Calu3 (cell line): ENCODE data around the gene RIMBP2. TPM values are rescaled to one million over a fixed set of nuclear protein-coding genes. Genes with fewer than 3 reads are reported as not detected.

ENCODE experiments used
- BruUV-seq: library from RNA; stranded (reverse); fragments of 400-500 nt; replicated peaks from 2 replicates; lab custom pipeline; 2021; lab: Mats Ljungman, UMichigan
- CTCF ChIA-PET: fragments of 300-600 bp; sonication (Branson Sonifier 250); formaldehyde crosslinking; loops from one replicate; lab custom pipeline; 2022; ENCODE audit warnings: antibody characterized with exemption; lab: Charles Lee
- DNase-seq: peaks from one replicate; pipeline ENCODE4 v3.0.0; 2022
- H3K27ac Mint-ChIP-seq: one replicate; pipeline ENCODE4 v1.8.0; 2022; ENCODE audit warnings: mixed read lengths; ENCODE audit not compliant: unreplicated experiment
- H3K27me3 Mint-ChIP-seq: one replicate; pipeline ENCODE4 v1.8.0; 2022; ENCODE audit warnings: mixed read lengths; ENCODE audit not compliant: unreplicated experiment
- H3K36me3 Mint-ChIP-seq: one replicate; pipeline ENCODE4 v1.8.0; 2022; ENCODE audit warnings: mild to moderate bottlenecking, moderate library complexity, mixed read lengths; ENCODE audit not compliant: insufficient read depth, unreplicated experiment
- H3K4me1 Mint-ChIP-seq: one replicate; pipeline ENCODE4 v1.8.0; 2022; ENCODE audit warnings: mild to moderate bottlenecking, low read depth, mixed read lengths; ENCODE audit not compliant: unreplicated experiment
- H3K4me3 Mint-ChIP-seq: one replicate; pipeline ENCODE4 v1.8.0; 2022; ENCODE audit warnings: mild to moderate bottlenecking, low read depth, moderate library complexity, mixed read lengths; ENCODE audit not compliant: unreplicated experiment
- H3K9me3 Mint-ChIP-seq: one replicate; pipeline ENCODE4 v1.8.0; 2022; ENCODE audit warnings: low read depth, mixed read lengths; ENCODE audit not compliant: unreplicated experiment
- intact Hi-C: fragments of 100-400 bp; cut with micrococcal nuclease; formaldehyde crosslinking; loops from one replicate; pipeline ENCODE4 v1.10.0; 2022; ENCODE audit not compliant: unreplicated experiment
- total RNA-seq: library from RNA; stranded (reverse); gene quantifications from 2 replicates; pipeline ENCODE4 v1.2.3, GENCODE V29; 2022
- TF ChIP-seq, protein P1 (sequence below): fragments of 200-600 bp; IDR thresholded peaks from one replicate; pipeline ENCODE4 v1.8.0; 2022; ENCODE audit warnings: antibody characterized with exemption; ENCODE audit not compliant: unreplicated experiment

Gene RIMBP2
- total RNA-seq, 1 experiment from 2014 or later: 6.1 TPM

DNA sequence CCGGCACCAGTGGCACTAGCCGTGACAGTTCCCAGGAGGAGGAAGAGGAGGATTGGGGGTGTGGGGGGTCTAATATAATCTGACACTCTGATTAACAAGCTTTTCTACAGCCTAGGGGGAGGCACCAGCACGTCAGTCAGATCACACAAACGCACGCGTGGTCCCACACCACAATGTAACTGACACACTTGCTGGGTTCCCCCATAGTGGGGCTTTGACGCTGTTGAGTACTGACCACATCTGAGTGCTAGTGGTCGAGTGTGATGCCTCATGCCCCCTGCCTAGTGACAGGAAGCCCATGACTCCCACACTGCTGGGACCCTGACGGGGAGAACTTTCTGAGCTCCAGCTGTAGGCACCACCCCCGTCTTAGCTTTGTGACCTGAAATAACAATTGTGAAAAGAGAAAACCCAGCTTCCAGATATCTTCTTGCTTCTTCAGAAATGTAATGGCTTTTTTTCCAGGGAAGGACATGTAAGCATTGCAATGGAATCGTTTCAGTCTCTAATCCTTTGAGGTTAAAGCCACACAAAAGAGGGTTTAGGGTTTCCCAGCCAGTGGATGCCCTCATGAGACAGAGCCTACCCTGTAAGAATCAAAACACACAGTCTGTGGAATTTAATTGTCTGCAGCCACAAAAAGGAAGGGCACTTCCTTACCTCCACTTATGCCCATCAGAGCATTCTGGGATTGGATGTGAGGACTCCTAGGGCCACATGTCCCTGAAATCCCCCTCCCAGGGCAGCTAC, 194.5 kb downstream of the RIMBP2 start:
- no peaks in the 10 kb centered on the region for H3K4me1 Mint-ChIP-seq
- BruUV-seq: no TSS peak
- H3K27me3 Mint-ChIP-seq: no peaks in the 10 kb centered on the region
- TF ChIP-seq, protein P1, sequence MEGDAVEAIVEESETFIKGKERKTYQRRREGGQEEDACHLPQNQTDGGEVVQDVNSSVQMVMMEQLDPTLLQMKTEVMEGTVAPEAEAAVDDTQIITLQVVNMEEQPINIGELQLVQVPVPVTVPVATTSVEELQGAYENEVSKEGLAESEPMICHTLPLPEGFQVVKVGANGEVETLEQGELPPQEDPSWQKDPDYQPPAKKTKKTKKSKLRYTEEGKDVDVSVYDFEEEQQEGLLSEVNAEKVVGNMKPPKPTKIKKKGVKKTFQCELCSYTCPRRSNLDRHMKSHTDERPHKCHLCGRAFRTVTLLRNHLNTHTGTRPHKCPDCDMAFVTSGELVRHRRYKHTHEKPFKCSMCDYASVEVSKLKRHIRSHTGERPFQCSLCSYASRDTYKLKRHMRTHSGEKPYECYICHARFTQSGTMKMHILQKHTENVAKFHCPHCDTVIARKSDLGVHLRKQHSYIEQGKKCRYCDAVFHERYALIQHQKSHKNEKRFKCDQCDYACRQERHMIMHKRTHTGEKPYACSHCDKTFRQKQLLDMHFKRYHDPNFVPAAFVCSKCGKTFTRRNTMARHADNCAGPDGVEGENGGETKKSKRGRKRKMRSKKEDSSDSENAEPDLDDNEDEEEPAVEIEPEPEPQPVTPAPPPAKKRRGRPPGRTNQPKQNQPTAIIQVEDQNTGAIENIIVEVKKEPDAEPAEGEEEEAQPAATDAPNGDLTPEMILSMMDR: no peak
- H3K9me3 Mint-ChIP-seq: peaks cover 13% of the 10 kb centered on the region
- no peak overlapping the region for H3K27ac Mint-ChIP-seq
- no peaks in the 10 kb centered on the region for H3K36me3 Mint-ChIP-seq
- H3K4me3 Mint-ChIP-seq: no peak overlapping the region
- CTCF ChIA-PET: no interaction called here
- no peak for DNase-seq
- intact Hi-C loops: no loop called here

GRCh38 chr12:130520784-130521183, 195.3 kb downstream of the RIMBP2 start:
- no TSS peak for BruUV-seq
- intact Hi-C loops: no loop called here
- Mint-ChIP-seq H3K9me3 (peaks cover 20% of the 10 kb centered on the region), H3K27me3 (no peaks in the 10 kb centered on the region), H3K36me3 (no peaks in the 10 kb centered on the region), H3K4me3 (no peak overlapping the region), H3K4me1 (no peaks in the 10 kb centered on the region), H3K27ac (no peak overlapping the region)
- CTCF ChIA-PET: no interaction called here
- no peak for DNase-seq
- TF ChIP-seq, protein P1: no peak

DNA sequence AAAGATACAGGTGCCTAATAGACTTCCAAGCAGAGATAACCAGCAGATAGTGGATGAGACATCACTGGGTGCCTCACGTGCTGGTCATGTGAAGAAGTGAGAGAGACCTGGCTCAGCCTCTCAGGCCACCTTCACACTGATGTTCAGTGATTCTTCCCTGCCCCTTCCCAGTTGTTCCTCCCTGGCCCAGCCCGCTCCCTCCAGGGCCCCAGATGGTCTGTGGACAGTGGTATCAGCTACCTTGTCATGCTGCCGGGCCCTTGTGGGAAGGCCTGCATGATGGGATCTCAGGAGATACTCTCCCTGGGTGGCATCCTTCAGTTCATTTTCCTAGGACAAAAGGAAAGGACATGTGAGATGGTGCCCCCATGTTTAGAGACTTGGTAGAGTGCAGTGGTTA, 198.5 kb downstream of the RIMBP2 start:
- Mint-ChIP-seq H3K4me3 (no peak overlapping the region), H3K36me3 (no peaks in the 10 kb centered on the region), H3K4me1 (no peaks in the 10 kb centered on the region), H3K9me3 (peaks cover 12% of the 10 kb centered on the region), H3K27ac (no peak overlapping the region), H3K27me3 (no peaks in the 10 kb centered on the region)
- BruUV-seq: no TSS peak
- CTCF ChIA-PET: no interaction called here
- TF ChIP-seq, protein P1: no peak
- no peak for DNase-seq
- intact Hi-C loops: no loop called here

- H3K9me3 Mint-ChIP-seq: peaks cover 16% of the 10 kb centered on the region
- no peaks in the 10 kb centered on the region for H3K27me3 Mint-ChIP-seq
- H3K4me1 Mint-ChIP-seq: no peaks in the 10 kb centered on the region
- H3K36me3 Mint-ChIP-seq: no peaks in the 10 kb centered on the region
- TF ChIP-seq, protein P1: no peak
- no peak overlapping the region for H3K4me3 Mint-ChIP-seq
- no peak for DNase-seq
- no peak overlapping the region for H3K27ac Mint-ChIP-seq
- CTCF ChIA-PET: no interaction called here
- intact Hi-C loops: no loop called here
- no TSS peak for BruUV-seq
These were observed 201.9 kb downstream of the RIMBP2 start for GRCh38 chr12:130514149-130514551.
